Ovary (tissue), 3 donors: Measurements from ENCODE around the gene ARFIP2.

Experiments used
- CTCF ChIP-seq, 3 donors: fragments of 450-650 bp in 2 of 3; fragments of 200-600 bp in 1 of 3; IDR thresholded peaks; one replicate each; pipeline versions ENCODE4 v1.5.1 to v1.8.0; 2016 to 2022; ENCODE audit warnings: antibody characterized with exemption in 3 of 3, mild to moderate bottlenecking in 1 of 3
- EP300 ChIP-seq: sonication (generic); formaldehyde crosslinking; IDR thresholded peaks from one replicate; pipeline ENCODE4 v1.6.1; 2017; ENCODE audit warnings: antibody characterized with exemption
- POLR2A ChIP-seq: fragments of 450-650 bp; IDR thresholded peaks from one replicate; pipeline ENCODE4 v1.6.1; 2017; ENCODE audit warnings: antibody characterized with exemption, mild to moderate bottlenecking, moderate library complexity
- donor health status: DM: no; HTN: no; CAD: no.

GRCh38 chr11:6481924-6482275, 769 bp upstream of the ARFIP2 start:
- TF ChIP-seq CTCF (IDR thresholded peaks at IDR 0.05) (no peak), POLR2A (no peak), EP300 (no peak)
